Endometrial microvascular endothelial cells (primary cell): Measurements from ENCODE around the gene MRAP2. TPM values are rescaled to one million over a fixed set of nuclear protein-coding genes. Genes with fewer than 3 reads are reported as not detected.
"Not testable (repeated sequence)": the region's sequence is repeated elsewhere in the genome, so short reads cannot be mapped to it uniquely, and the experiment has no call there.

Experiments used
- in situ Hi-C: cut with HindIII; loops from 2 replicates; pipeline ENCODE4 v1.10.0; 2017; ENCODE audit warnings: low sequenced_read_pairs, low pct_unique_long_range_greater_than_20kb; ENCODE audit errors: inconsistent ontology term
- total RNA-seq: library from RNA; depleted of rRNA; stranded (reverse); fragments of >200 nt; gene quantifications from one replicate; pipeline ENCODE4 v1.2.3, GENCODE V29; 2015; ENCODE audit errors: inconsistent ontology term

Gene MRAP2
- total RNA-seq, 1 donor from 2014 or later = not detected

DNA sequence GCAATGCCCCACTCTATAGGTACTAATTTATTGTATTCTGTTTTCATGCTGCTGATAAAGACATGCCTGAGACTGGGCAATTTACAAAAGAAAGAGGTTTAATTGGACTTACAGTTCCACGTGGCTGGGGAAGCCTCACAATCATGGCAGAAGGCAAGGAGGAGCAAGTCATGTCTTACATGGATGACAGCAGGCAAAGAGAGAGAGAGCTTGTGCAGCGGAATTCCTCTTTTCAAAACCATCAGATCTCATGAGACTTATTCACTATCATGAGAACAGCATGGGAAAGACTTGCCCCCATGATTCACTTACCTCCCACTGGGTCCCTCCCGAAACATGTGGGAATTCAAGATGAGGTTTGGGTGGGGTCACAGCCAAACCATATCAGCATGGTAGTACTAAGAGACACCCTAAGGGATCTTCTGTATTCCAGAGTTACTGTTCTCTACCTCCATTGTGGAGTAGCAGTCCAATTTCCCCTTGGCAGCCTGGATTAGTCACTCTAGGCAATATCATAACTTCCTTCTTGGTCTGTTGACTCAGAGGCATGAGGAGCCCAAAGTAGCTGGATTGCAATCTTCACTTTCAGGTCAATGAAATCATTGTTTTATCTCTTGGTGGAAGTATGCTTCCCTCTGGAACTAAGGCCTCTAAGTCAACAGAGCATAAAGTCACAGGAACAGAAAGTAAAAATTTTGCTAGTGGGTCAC lies 71.8 kb downstream of the MRAP2 start:
- in situ Hi-C loops = not testable (repeated sequence)

DNA sequence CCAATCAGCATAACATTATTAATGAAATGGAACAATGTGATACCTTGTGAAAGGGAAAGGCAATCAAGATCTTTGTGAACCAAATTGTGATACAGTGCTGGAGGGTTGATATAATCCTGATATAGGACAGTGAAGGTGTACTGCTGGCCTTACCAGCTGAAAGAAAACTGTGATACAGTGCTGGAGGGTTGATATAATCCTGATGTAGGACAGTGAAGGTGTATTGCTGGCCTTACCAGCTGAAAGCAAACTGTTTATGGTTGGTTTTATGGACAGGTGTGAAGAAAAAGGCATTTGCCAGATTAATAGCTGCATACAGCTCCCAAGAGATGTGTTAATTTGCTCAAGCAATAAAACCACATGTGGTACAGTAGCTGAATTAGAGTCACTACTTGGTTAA lies 73.9 kb downstream of the MRAP2 start:
- in situ Hi-C loops = no loop called here

DNA sequence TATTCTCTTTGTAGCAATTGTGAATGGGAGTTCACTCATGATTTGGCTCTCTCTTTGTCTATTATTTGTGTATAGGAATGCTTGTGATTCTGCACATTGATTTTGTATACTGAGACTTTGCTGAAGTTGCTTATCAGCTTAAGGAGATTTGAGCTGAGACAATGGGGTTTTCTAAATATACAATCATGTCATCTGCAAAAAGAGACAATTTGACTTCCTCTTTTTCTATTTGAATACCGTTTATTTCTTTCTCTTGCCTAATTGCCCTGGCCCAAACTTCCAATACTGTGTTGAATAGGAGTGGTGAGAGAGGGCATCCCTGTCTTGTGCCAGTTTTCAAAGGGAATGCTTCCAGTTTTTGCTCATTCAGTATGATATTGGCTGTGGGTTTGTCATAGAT lies 77.8 kb downstream of the MRAP2 start:
- in situ Hi-C loops = not testable (repeated sequence)

DNA sequence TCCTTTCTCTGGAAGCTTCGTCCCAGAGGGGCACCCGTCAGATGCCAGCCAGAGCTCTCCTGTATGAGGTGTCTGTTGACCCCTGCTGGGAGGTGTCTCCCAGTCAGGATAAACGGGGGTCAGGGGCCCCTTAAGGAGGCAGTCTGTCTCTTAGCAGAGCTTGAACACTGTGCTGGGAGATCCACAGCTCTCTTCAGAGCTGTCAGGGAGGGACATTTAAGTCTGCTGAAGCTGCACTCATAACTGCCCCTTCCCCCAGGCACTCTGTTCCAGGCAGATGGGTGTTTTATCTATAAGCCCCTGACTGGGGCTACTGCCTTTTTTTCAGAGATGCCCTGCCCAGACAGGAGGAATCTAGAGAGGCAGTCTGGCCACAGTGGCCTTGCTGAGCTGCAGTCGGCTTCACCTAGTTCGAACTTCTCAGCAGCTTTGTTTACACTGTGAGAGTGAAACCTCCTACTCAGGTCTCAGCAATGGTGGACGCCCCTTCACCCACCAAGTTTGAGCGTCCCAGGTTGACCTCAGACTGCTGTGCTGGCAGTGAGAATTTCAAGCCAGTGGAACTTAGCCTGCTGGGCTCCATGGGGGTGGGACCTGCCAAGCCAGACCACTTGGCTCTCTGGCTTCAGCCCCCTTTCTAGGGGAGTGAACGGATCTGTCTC lies 81.5 kb downstream of the MRAP2 start:
- in situ Hi-C loops = not testable (repeated sequence)

DNA sequence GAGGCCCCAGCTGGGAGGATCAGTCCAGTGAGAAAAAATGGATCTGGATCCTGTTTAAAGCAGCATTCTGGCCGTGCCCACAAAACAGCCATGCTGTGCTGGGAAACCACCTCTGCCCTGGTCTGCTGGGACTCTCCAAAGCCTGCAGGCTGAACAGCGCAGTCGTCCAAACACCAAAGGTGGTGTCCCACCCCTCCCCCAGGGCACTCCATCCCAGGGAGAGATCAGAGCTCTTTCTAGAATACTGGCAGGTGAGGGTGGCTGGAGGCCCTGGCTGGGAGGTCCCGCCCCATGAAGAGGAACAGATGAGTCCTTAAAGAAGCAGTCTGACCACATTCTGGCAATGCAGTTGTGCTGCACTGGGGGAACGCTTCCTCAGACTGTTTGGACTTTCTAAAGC lies 84.6 kb downstream of the MRAP2 start:
- in situ Hi-C loops = no loop called here

DNA sequence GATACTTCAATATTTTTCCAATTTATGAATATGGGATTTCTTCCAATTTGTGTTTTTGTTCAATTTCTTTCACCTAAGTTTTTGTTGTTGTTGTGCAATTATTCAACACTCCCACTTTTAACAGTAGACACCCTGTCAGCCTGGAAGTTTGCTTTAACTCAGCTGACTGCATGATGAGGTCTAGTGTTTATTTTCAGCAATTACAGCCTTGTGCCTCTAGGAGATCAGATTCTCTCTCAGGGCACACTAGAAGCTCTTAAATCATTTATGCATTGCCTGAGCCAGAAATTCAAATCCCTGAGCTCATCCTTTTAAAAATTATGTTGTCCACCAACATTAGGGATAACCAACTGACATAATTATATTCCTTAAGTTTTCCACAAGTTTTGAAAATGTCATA lies 85.7 kb downstream of the MRAP2 start:
- in situ Hi-C loops = no loop called here

DNA sequence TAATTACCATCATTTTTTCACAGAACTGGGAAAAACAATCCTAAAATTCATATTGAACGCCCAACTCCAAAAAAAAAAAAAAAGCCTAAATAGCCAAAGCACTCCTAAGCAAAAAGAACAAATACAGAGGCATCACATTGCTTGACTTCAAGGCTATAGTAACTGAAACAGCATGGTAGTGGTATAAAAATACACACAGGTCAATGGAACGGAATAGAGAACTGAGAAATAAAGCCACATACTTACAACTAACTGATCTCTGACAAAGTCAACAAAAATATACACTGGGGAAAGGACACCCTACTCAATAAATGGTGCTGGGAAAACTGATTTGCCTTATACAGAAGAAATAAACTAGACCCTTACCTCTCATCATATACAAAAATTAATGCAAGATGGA lies 89.6 kb downstream of the MRAP2 start:
- in situ Hi-C loops = no loop called here

DNA sequence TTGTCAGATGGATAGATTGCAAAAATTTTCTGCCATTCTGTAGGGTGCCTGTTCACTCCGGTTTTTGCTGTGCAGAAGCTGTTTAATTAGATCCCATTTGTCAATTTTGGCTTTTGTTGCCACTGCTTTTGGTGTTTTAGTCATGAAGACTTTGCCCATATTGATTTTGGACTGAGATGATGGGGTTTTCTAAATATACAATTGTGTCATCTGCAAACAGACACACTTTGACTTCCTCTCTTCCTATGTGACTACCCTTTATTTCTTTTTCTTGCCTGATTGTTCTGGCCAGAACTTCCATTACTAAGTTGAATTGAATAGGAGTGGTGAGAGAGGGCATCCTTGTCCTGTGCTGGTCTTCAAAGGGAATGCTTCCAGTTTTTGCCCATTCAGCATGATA lies 96.0 kb downstream of the MRAP2 start:
- in situ Hi-C loops = not testable (repeated sequence)

DNA sequence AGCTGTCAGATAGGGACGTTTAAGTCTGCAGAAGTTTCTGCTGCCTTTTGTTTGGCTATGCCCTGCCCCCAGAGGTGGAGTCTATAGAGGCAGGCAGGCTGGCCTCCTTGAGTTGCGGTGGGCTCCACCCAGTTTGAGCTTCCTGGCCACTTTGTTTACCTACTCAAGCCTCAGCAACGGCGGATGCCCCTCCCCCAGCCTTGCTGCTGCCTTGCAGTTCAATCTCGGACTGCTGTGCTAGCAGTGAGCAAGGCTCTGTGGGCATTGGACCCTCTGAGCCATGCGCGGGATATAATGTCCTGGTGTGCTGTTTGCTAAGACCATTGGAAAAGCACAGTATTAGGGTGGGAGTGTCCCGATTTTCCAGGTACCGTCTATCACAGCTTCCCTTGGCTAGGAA lies 99.8 kb downstream of the MRAP2 start:
- in situ Hi-C loops = not testable (repeated sequence)

DNA sequence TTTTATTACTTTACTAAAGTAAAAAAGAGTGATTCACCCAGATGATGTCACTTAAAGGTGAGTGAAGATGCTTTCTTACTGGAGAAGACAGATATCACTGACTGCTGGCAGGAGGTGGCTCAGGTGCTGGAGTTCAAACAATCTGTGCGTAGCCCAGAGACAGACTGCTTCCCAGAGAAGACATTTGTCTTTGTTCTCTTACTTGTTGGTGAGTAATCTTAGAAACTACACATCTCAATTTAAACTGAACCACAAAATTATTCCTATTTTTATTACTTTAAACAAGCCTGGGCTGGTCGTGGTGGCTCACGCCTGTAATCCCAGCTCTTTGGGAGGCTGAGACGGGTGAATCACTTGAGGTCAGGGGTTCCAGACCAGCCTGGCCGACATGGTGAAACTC lies 101.7 kb downstream of the MRAP2 start:
- in situ Hi-C loops = no loop called here

DNA sequence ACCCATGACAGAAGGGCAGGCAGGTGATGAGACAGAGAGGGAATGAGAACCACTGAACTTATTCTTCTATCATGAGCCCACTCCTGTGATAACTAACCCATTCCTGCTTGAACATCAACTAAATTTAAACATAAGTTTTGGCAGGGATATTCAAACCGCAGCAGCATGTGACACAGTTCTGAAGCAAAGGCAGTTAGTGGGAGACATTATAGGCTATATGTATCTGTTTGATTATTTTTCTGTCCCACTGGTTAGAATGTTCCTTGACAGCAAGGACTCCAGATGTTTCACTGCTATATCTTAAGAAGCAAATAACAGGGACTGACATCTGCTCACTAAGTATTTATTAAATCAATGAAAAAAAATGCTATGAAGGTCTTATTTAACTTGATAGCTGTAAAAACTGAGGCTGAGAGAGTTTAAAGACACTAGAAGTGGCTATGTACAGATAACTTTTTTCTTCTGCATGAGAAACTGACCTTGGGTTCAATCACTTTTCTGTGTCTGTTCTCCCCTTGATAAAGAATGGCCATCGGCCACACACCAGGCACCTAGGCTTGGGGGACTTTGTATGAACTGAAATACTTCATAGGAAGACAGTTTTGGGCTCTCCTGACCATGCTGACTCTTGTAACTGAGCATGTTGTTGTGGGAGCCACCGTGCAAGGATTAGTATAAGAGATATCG lies 102.9 kb downstream of the MRAP2 start:
- in situ Hi-C loops = no loop called here

DNA sequence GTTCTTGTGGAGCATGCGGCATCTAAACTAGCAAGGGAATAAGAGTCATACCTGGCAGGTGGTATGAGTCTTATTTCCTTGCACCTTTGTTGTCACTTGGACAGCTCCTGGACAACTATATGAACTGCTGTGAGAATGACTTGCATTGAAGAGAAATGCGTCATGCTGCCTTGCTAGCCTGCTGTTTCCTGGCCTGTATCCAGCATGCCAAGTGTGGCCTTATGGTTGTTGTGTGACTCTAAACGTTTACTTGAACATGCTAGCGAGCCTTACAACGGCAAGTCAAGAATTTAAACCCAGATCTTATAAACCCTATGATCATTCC lies 103.4 kb downstream of the MRAP2 start:
- in situ Hi-C loops = no loop called here

DNA sequence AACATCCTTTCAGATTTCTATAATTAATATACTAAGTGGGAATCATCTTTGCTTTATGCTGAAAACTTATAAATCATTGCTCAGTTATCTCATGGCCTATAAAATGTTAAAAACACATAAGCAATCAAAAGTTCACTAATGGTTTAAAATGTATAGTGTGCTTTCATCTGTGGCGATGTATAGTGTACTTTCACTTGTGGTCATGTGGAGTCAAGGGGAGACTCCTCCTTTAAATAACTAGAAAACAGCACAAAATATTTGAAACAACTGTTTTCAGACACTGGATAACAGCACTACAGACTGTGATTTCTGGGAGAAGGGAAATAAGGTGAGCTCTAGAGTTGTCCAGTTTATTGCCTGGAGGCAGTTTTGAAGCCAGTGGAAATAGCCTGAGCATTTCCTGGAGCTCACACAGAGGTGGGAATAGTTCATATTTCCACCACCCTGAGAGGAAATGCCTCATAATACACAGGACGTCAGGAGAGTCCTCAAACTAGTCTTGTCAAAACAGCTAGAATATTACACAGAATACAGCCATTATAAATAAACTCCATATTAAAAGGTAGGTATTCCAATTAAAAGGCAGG lies 104.5 kb downstream of the MRAP2 start:
- in situ Hi-C loops = no loop called here

DNA sequence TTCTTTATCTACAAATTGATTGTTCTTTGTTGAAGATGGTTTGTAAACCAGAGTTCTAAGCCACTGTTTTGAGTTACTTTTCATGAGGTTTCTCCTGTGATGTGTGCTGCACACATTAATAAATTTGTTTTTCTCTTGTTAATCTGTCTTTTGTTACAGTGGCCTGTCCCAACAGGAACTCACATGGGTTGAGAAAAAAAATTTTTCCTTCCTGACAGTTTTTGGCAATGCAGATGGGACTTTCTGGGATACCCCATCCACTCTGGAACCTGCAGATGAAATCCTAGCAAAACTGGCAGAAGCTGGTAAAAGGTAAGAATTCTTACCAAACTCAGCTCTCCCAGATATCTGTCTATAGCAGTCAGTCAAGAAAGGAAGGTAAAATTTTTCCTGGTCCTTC lies 105.7 kb downstream of the MRAP2 start:
- in situ Hi-C loops = no loop called here

Other genes starting within 250 kb of the MRAP2 start
- not detected for gene RIPPLY2, start 180.4 kb upstream of the MRAP2 start, total RNA-seq
- gene CYB5R4, start 174.1 kb upstream of the MRAP2 start, total RNA-seq = 12.9 TPM
- 3.9 TPM for gene CEP162, start 193.9 kb downstream of the MRAP2 start, total RNA-seq